ENCODE measurements around the gene FAM204A. TPM values are rescaled to one million over a fixed set of nuclear protein-coding genes. Genes with fewer than 3 reads are reported as not detected.

The FAM204A gene
- total and polyA plus RNA-seq, 9 donors = 22.9 to 82.1 (median 68.9) TPM

GRCh38 chr10:118362103-118362502, 20.0 kb upstream of the FAM204A start:
- WGBS, 3 donors = 91 to 95% (median 94%) methylated on average over 1 of the region's 1 CpG
- Histone ChIP-seq H3K36me3 (no peaks in the 10 kb centered on the region), H3K4me1 (ENCODE audit: insufficient read depth) (no peaks in the 10 kb centered on the region), H3K27ac (no peak overlapping the region), H3K27me3 (no peaks in the 10 kb centered on the region), H3K9me3 (no peaks in the 10 kb centered on the region), H3K4me3 (no peak overlapping the region)
- DNase-seq = no peak
- no peak for TF ChIP-seq CTCF (IDR thresholded peaks at IDR 0.05)
- TF ChIP-seq POLR2A (IDR thresholded peaks at IDR 0.05) = no peak
- TF ChIP-seq EP300 (IDR thresholded peaks at IDR 0.05) = no peak
- intact Hi-C loops (cut with DNase I) = no loop called here

GRCh38 chr10:118358327-118358726, 16.2 kb upstream of the FAM204A start:
- no peaks in the 10 kb centered on the region for H3K36me3 ChIP-seq
- 79 to 90% (median 87%) methylated on average over 6 of the region's 6 CpGs for WGBS, 3 donors
- TF ChIP-seq POLR2A (IDR thresholded peaks at IDR 0.05) = no peak
- no peak for TF ChIP-seq EP300 (IDR thresholded peaks at IDR 0.05)
- no peak for TF ChIP-seq CTCF (IDR thresholded peaks at IDR 0.05)
- H3K4me1 ChIP-seq (ENCODE audit: insufficient read depth) = no peaks in the 10 kb centered on the region
- DNase-seq = no peak
- H3K27me3 ChIP-seq = no peaks in the 10 kb centered on the region
- no peak overlapping the region for H3K4me3 ChIP-seq
- no peaks in the 10 kb centered on the region for H3K9me3 ChIP-seq
- no peak overlapping the region for H3K27ac ChIP-seq
- intact Hi-C loops (cut with DNase I) = no loop called here

- 57 to 77% (median 71%) methylated on average over 3 of the region's 3 CpGs for WGBS, 3 donors
- H3K36me3 ChIP-seq = no peaks in the 10 kb centered on the region
- TF ChIP-seq CTCF (IDR thresholded peaks at IDR 0.05) = no peak
- no peak for TF ChIP-seq POLR2A (IDR thresholded peaks at IDR 0.05)
- TF ChIP-seq EP300 (IDR thresholded peaks at IDR 0.05) = no peak
- no peak for DNase-seq
- H3K9me3 ChIP-seq = no peaks in the 10 kb centered on the region
- H3K27ac ChIP-seq = no peak overlapping the region
- H3K4me3 ChIP-seq = no peak overlapping the region
- no peaks in the 10 kb centered on the region for H3K27me3 ChIP-seq
- intact Hi-C loops (cut with DNase I) = no loop called here
- no peaks in the 10 kb centered on the region for H3K4me1 ChIP-seq (ENCODE audit: insufficient read depth)
Measured at GRCh38 chr10:118357841-118358240, 15.7 kb upstream of the FAM204A start.

GRCh38 chr10:118356628-118357027, 14.5 kb upstream of the FAM204A start:
- DNase-seq = no peak
- Histone ChIP-seq H3K27me3 (no peaks in the 10 kb centered on the region), H3K27ac (no peak overlapping the region), H3K9me3 (no peaks in the 10 kb centered on the region), H3K4me3 (no peak overlapping the region), H3K4me1 (ENCODE audit: insufficient read depth) (no peaks in the 10 kb centered on the region), H3K36me3 (no peaks in the 10 kb centered on the region)
- intact Hi-C loops (cut with DNase I) = no loop called here
- TF ChIP-seq CTCF (IDR thresholded peaks at IDR 0.05) (no peak), EP300 (IDR thresholded peaks at IDR 0.05) (no peak), POLR2A (IDR thresholded peaks at IDR 0.05) (no peak)
- WGBS, 3 donors = 94 to 98% (median 96%) methylated on average over 2 of the region's 2 CpGs

- H3K27me3 ChIP-seq = no peaks in the 10 kb centered on the region
- TF ChIP-seq POLR2A (IDR thresholded peaks at IDR 0.05) = no peak
- TF ChIP-seq EP300 (IDR thresholded peaks at IDR 0.05) = no peak
- TF ChIP-seq CTCF (IDR thresholded peaks at IDR 0.05) = no peak
- H3K4me1 ChIP-seq (ENCODE audit: insufficient read depth) = no peaks in the 10 kb centered on the region
- WGBS, 3 donors = 76 to 78% (median 77%) methylated on average over 3 of the region's 3 CpGs
- H3K4me3 ChIP-seq = no peak overlapping the region
- H3K36me3 ChIP-seq = no peaks in the 10 kb centered on the region
- H3K9me3 ChIP-seq = no peaks in the 10 kb centered on the region
- H3K27ac ChIP-seq = no peak overlapping the region
- intact Hi-C loops (cut with DNase I) = no loop called here
- no peak for DNase-seq
Measured at GRCh38 chr10:118355234-118355633, 13.1 kb upstream of the FAM204A start.
